ENCODE measurements around the gene RBMS3. TPM values are rescaled to one million over a fixed set of nuclear protein-coding genes. Genes with fewer than 3 reads are reported as not detected.

Gene RBMS3
- total and polyA plus RNA-seq, 7 donors: 0.46 to 61.9 (median 39.9) TPM

- Histone ChIP-seq H3K27me3 (no peaks in the 10 kb centered on the region), H3K27ac (peak overlapping the region in 3 of 4 donors; percentile 0 to 59 (median 38)), H3K36me3 (no peaks in the 10 kb centered on the region), H3K9me3 (no peaks in the 10 kb centered on the region), H3K4me1 (peaks cover 0 to 42% (median 25%) of the 10 kb centered on the region in 4 donors), H3K4me3 (no peak overlapping the region)
- 86 to 89% methylated on average over 8 of the region's 8 CpGs for WGBS, 2 donors
- TF ChIP-seq EP300 (IDR thresholded peaks at IDR 0.05) (no peak), CTCF (IDR thresholded peaks at IDR 0.05) (no peak), POLR2A (IDR thresholded peaks at IDR 0.05) (no peak), POLR2AphosphoS5 (IDR thresholded peaks at IDR 0.05) (no peak)
- intact Hi-C loops (cut with DNase I): no loop called here
- DNase-seq: no peak
Observed at GRCh38 chr3:29339016-29339833, 58.4 kb downstream of the RBMS3 start.

- peaks cover 0 to 10% (median 1%) of the 10 kb centered on the region in 4 donors for H3K4me1 ChIP-seq
- H3K27ac ChIP-seq: no peak overlapping the region
- H3K9me3 ChIP-seq: no peaks in the 10 kb centered on the region
- no peaks in the 10 kb centered on the region for H3K27me3 ChIP-seq
- H3K36me3 ChIP-seq: no peaks in the 10 kb centered on the region
- 81 to 83% methylated on average over 3 of the region's 3 CpGs for WGBS, 2 donors
- H3K4me3 ChIP-seq: no peak overlapping the region
- TF ChIP-seq EP300 (IDR thresholded peaks at IDR 0.05) (no peak), CTCF (IDR thresholded peaks at IDR 0.05) (no peak), POLR2A (IDR thresholded peaks at IDR 0.05) (no peak), POLR2AphosphoS5 (IDR thresholded peaks at IDR 0.05) (no peak)
- intact Hi-C loops (cut with DNase I): no loop called here
- DNase-seq: no peak
Observed at GRCh38 chr3:29344154-29344553, 63.3 kb downstream of the RBMS3 start.

GRCh38 chr3:29344935-29345334, 64.1 kb downstream of the RBMS3 start:
- no peaks in the 10 kb centered on the region for H3K27me3 ChIP-seq
- TF ChIP-seq CTCF (IDR thresholded peaks at IDR 0.05) (no peak), POLR2AphosphoS5 (IDR thresholded peaks at IDR 0.05) (no peak), EP300 (IDR thresholded peaks at IDR 0.05) (no peak), POLR2A (IDR thresholded peaks at IDR 0.05) (no peak)
- 78 to 90% methylated on average over 1 of the region's 1 CpG for WGBS, 2 donors
- H3K9me3 ChIP-seq: no peaks in the 10 kb centered on the region
- DNase-seq: no peak
- no peaks in the 10 kb centered on the region for H3K36me3 ChIP-seq
- H3K4me3 ChIP-seq: no peak overlapping the region
- no peak overlapping the region for H3K27ac ChIP-seq
- intact Hi-C loops (cut with DNase I): no loop called here
- peaks cover 0 to 2% (median 0%) of the 10 kb centered on the region in 4 donors for H3K4me1 ChIP-seq

GRCh38 chr3:29345516-29346300, 64.8 kb downstream of the RBMS3 start:
- TF ChIP-seq CTCF (IDR thresholded peaks at IDR 0.05) (no peak), POLR2AphosphoS5 (IDR thresholded peaks at IDR 0.05) (no peak), POLR2A (IDR thresholded peaks at IDR 0.05) (no peak)
- intact Hi-C loops (cut with DNase I): no loop called here
- no peaks in the 10 kb centered on the region for H3K27me3 ChIP-seq
- WGBS, 2 donors: 75 to 89% methylated on average over 3 of the region's 3 CpGs
- H3K36me3 ChIP-seq: no peaks in the 10 kb centered on the region
- no peaks in the 10 kb centered on the region for H3K4me1 ChIP-seq
- H3K9me3 ChIP-seq: no peaks in the 10 kb centered on the region
- no peak overlapping the region for H3K4me3 ChIP-seq
- no peak overlapping the region for H3K27ac ChIP-seq
- no peak for DNase-seq
